Inferior parietal cortex (tissue), 1 donor: Measurements from ENCODE around the gene KCNC1.

Experiments used
- DNase-seq: peaks from one replicate; pipeline ENCODE4 v3.0.0-alpha.2; 2016; ENCODE audit errors: extremely low spot score

KCNC1 gene

DNA sequence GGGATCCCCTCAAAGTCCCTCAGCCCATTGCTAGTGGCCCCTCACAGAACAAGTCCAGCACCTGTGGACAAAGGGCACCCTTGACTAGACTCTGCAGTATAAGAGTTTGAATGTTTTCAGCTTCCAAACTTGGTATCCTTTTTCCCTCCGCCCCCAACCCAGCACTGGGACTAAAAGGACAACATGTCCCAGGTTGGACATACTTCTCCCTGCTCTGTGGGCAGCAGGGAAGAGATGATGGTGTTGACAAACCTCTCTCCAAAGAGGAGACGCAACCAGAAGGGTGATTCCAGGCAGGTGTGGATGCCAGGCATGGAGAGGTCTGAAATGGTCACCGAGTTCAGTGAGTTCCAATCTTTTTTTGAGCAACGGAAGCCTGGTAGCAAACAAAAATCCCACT, 19.7 kb upstream of the KCNC1 start:
- DNase-seq: no peak

DNA sequence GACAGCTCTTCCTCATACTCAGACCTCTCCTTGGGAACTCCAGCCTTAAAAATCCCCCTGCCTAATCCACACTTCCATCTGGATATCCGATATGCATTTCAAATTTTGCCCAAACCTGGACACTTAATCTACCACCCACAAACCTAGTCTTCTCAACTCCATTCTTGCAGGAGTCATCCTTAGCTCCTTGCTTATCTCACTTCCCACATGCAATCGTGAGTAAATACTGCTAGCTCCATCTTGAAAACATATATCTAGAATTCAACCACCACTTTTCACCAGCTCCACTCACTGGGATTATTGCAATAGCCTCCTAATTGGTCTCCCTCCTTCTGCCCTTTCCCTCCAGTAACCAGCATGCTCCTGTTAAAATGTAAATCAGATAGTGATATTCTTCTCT, 17.8 kb upstream of the KCNC1 start:
- DNase-seq: no peak

DNA sequence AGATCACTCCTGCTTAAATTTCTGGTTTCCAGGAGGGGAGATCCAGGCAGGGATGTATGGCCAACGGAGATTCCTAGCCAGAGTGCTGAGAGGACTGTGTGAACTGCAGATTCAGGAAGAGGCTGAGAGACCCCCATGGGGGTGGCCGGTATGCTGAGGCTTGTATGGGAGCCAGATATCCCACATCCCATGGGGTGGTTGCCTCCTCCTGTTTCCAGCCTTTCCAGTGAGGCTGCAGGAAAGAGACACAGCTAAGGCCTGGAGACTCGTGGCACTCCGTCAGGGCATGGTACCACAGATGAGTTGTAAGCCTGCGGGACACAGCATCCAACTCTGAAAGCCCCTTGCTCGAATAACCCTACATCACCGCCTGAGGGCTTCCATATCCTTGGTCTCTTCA, 16.6 kb upstream of the KCNC1 start:
- DNase-seq: no peak

DNA sequence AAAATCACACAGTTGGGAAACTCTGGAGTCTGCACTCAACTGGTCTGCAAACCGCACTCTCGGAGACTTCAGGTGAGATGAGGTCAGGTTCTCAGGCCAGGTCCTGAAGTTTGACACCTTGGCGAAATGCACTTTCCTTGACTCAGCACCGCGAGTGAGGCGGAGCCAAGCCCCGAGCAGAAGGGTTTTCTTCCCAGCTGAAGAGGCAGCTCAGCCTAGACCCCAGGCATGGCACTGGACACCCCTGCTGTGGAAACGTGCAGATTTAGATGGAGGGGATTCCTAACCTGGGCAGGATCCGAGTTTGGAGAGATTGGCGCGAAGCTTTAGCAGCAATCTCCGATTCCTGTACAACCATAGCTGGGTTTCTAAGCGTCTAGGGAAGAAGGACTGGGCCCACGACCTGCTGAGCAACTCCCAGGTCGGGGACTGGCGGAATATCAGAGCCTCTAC, 16.0 kb upstream of the KCNC1 start:
- DNase-seq: no peak

DNA sequence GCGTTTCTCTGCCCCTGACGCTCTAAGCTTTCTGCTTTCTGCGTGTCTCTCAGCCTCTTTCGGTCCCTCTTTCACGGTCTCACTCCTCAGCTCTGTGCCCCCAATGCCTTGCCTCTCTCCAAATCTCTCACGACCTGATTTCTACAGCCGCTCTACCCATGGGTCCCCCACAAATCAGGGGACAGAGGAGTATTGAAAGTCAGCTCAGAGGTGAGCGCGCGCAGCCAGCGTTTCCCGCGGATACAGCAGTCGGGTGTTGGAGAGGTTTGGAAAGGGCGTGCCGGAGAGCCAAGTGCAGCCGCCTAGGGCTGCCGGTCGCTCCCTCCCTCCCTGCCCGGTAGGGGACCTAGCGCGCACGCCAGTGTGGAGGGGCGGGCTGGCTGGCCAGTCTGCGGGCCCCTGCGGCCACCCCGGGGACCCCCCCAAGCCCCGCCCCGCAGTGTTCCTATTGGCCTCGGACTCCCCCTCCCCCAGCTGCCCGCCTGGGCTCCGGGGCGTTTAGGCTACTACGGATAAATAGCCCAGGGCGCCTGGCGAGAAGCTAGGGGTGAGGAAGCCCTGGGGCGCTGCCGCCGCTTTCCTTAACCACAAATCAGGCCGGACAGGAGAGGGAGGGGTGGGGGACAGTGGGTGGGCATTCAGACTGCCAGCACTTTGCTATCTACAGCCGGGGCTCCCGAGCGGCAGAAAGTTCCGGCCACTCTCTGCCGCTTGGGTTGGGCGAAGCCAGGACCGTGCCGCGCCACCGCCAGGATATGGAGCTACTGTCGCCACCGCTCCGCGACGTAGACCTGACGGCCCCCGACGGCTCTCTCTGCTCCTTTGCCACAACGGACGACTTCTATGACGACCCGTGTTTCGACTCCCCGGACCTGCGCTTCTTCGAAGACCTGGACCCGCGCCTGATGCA, 15.3 kb upstream of the KCNC1 start, which contains the start of gene MYOD1:
TSS of gene MYOD1 (plus strand) at position 544 of the 910 bp plus-strand sequence. CDS start at position 756, 212 bp downstream.
- DNase-seq: no peak

DNA sequence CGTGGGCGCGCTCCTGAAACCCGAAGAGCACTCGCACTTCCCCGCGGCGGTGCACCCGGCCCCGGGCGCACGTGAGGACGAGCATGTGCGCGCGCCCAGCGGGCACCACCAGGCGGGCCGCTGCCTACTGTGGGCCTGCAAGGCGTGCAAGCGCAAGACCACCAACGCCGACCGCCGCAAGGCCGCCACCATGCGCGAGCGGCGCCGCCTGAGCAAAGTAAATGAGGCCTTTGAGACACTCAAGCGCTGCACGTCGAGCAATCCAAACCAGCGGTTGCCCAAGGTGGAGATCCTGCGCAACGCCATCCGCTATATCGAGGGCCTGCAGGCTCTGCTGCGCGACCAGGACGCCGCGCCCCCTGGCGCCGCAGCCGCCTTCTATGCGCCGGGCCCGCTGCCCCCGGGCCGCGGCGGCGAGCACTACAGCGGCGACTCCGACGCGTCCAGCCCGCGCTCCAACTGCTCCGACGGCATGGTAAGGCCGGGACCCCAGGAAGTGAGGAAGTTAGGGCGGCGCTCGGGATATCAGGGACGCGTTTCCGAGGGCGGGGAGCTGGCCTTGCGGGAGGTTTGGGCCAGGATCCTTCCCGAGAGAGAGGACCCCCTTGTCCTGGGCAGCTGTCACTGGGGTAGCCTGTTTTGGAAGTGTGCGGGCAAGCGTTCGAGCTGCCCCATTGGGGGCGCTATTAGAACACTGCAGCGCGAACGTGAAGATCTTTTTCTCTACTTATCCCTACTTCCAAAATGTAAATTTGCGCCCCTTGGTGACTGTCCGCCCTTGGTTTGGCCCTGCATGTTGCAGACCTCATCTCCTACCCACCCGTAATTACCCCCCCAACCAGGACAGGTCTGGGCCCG, 14.4 kb upstream of the KCNC1 start:
- DNase-seq: no peak

DNA sequence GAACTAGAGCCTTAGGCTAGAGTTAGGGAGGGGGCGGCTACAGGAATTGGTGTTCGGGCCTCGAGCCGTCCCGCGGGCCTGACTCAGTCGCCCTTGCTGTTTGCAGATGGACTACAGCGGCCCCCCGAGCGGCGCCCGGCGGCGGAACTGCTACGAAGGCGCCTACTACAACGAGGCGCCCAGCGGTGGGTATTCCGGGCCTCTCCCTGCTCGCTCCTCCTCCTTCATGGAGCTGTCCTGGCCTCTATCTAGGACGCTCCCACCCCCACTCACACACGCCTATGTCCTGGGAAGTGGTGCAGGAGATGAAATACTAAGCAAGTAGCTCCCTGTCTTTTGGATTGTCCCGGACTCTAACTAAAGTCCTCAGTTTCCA, 13.8 kb upstream of the KCNC1 start:
- no peak for DNase-seq

DNA sequence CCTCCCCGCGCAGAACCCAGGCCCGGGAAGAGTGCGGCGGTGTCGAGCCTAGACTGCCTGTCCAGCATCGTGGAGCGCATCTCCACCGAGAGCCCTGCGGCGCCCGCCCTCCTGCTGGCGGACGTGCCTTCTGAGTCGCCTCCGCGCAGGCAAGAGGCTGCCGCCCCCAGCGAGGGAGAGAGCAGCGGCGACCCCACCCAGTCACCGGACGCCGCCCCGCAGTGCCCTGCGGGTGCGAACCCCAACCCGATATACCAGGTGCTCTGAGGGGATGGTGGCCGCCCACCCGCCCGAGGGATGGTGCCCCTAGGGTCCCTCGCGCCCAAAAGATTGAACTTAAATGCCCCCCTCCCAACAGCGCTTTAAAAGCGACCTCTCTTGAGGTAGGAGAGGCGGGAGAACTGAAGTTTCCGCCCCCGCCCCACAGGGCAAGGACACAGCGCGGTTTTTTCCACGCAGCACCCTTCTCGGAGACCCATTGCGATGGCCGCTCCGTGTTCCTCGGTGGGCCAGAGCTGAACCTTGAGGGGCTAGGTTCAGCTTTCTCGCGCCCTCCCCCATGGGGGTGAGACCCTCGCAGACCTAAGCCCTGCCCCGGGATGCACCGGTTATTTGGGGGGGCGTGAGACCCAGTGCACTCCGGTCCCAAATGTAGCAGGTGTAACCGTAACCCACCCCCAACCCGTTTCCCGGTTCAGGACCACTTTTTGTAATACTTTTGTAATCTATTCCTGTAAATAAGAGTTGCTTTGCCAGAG, 13.2 kb upstream of the KCNC1 start:
- no peak for DNase-seq

DNA sequence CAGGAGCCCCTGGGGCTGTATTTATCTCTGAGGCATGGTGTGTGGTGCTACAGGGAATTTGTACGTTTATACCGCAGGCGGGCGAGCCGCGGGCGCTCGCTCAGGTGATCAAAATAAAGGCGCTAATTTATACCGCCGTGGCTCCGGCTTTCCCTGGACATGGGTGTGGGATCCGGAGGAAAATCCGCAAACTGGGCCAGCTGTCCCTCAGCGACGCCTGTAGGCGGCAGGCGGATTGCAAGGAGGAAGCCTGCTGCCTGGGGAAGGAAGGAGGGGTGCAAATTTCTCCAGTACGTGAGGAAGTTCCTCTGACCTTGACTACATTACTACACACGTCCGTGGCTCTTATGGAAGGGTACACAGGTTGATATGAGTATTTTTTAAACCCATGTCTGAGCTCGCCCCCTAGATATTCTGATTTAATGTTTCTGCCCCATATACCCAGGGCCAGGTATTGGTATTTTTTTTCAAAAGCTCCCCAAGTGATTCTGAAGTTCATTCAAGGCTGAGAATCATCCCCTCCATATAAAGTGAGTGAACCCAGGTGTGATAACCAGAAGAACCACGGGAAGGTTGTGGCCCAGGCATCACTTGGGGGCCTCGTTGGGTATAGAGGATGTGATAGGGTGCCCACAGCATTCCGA, 12.5 kb upstream of the KCNC1 start:
- no peak for DNase-seq

DNA sequence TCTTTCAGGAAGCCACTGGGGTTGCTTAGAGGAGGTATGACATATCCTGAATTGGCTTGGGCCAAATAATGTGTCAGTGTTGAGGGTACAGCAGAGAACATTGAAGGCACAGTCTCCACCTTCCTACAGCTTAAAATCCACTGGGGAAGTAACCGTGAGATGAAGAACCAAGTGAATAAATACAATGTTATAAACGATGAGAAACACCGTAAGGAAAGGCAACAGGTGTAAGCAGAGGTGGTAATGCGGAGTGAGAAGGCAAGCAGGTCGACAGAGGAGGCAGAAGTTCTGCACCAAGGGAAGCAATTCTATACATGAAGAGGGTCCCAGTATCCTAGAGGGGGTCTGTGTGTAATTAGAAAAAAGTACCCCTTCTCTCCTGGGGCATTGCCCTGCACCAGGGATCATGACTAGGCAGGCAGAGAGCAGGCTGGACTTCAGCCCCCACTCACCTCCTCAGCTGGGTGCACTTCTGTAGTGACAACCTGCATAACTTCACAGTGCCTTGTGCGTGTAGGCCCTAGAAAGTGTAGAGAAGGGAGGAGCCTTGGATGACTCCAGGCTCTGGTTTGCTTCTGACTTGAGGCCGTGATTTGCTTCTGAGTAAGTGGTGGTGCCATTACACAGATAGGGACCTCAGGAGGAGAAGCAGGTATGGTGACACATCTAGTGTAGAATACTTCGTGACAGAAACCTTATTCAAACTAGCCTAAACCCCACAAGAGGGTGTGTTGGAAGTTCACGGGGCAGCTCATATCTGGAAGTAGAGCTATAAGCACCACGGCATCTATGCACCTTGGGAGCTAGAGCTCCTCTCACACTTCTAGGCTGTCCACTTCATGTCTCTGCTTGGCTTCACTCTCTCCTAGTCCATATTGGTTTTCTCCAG, 10.3 kb upstream of the KCNC1 start:
- DNase-seq: no peak

DNA sequence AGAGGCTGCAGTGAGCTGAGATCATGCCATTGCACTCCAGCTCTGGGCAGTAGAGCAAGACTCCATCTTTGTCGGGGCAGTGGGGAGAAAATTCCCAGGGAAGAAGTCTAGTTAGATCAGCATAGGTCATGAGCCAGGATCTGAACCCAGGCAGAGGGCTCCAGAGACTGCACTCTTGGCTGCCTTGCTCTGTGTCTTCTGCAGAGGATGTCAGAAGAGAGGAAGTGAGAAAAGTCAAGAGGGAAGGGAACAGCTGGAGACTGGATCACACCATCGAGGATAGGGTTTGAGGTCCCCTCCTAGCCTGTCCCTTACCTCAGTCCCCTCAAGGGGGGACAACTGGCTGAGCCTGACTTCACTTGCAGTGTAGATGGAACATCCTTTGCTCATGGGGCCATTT, 9.4 kb upstream of the KCNC1 start:
- no peak for DNase-seq

DNA sequence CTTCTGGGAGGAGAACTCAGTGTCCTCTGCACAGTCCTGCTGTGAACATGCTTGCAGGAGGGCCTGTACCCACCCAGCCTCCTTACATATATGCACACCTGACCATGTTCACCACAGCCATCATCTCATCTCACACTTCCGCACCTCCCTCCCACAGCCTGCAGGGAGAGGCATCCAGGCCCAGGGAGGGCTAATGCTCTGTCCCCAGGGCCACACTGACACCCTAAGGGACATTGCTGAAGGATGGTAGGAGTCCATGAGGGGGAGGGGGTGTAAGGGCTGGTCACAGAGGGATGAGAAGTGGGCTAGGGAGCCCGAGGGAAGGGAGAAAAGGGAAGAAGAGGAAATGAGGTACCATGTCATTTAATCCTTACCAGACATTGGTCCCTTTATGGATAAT, 4.4 kb upstream of the KCNC1 start:
- no peak for DNase-seq

DNA sequence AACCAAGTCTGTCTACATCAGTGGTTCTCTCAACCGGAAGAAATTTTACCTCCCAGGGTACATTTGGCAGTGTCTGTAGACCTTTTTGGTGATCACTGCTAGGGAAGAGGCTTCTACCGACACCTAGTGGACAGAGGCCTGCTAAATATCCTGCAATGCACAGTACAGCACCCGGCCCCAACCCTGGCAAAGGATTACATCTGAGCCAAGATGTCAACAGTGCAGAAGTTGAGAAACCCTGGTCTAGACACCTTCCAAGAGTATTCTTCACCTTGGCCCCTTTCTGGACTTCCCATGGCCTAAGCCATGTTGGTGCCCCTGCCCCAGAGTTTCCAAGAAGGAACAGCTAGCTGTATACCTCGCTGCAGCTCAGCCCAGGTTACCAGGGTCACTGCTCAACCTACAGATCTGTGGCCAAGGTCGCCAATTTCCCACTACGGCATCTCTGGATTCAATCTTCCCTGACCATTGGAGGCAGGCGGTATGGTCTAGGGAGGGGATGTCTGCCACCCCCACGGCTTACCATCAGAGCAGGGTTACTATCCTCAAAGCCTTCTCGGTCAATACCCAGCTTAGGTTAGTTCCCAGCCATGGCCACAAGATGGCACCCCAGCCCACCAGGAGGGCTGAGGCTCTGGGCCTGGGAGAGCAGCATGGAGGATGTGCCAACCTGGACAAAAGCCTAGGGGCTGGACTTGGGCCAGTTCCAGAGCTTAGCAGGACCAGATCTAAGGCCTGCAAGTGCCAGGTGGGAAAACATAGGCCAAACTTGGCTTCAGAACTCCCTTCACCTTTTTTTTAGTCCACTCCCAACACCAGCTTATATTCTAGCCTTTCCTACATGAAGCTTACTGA, 3.7 kb upstream of the KCNC1 start:
- DNase-seq: peak; percentile 93

DNA sequence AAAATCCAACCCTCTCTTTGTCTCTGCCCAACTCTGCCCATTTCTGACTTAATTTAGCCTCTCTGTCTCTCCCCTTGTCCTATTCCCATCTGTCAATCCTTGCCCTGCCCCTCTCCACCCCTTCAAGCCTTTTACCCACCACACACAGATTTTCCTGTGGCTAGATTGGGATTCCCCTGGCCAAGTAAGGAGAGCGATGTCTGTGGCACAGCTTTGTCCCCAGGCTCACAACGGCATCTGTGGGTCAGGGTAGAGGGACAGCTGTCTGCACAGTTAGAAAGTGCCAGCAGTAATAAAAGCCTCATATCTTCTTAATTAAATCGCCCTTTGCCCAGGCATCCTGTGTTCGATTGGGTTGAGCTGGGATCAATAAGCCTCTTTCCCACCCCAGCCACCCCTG, 1.3 kb upstream of the KCNC1 start:
- no peak for DNase-seq

DNA sequence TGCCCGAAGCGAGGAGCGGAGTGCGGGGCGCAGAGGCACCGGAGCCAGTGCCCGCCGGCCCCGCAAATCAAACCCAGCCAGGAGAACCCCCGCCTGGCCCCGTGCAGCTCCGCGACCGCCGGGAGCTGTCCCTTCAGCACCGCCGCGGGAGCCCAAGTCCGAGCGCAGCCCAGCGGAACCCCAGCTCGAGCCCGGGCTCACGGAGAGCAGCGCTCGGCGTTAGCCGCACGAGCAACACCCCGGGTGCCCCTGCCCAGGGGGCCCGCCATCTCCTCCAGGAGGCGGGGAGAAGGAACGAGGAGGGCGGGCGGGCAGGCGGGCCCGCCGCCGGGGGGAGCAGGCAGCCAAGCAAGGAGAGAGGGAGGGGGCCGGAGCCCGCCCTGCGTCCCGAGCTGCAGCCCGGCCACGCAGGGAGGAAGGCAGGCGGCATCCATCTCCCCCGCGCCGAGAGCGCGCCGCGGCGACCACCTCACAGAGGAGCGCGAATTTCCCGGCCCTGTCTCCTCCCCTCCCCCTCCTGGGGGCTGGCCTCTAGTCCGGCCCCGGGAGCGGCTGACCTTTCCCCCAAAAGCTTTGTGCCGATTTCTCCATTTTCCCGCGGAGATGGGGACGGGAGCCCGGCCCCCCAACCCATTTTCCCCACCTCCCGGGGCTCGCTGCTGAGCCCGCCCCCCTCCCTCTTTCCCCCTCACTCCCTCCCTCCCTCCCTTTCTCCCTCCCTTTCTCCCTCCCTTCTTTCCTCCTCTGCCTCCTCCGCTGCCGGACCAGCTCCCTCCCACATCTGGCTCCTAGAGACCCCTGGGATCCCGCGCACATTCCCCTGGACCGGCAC, 621 bp downstream of the KCNC1 start:
- no peak for DNase-seq

DNA sequence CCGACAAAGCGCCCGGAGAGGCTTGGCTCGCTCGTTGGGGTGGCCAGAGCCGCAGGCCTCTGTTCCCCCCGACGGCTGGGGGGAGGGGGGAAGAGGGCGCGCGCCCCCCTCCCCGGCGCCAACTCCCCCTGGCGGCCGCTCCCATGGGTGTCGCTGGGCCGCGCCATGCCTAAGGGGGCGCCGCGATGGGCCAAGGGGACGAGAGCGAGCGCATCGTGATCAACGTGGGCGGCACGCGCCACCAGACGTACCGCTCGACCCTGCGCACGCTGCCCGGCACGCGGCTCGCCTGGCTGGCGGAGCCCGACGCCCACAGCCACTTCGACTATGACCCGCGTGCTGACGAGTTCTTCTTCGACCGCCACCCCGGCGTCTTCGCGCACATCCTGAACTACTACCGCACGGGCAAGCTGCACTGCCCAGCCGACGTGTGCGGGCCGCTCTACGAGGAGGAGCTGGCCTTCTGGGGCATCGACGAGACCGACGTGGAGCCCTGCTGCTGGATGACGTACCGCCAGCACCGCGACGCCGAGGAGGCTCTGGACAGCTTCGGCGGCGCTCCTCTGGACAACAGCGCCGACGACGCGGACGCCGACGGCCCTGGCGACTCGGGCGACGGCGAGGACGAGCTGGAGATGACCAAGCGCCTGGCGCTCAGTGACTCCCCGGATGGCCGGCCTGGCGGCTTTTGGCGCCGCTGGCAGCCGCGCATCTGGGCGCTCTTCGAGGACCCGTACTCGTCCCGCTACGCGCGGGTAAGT, 1.4 kb downstream of the KCNC1 start:
- no peak for DNase-seq

DNA sequence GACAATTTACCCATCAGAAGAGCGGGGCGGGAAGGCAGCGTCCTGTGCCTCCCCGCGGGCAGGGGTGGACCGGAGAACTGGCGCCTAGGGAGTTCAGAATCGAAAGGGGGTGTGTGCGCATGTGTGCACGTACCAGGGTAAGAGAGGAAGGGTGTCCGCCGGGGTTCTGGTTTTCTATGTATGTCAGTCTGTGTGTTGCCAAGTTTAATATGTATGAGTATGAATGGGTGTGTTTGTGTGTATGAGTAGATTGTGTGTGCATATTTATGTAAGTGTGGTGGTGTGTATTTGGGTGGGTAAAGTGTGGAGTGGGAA, 2.0 kb downstream of the KCNC1 start:
- DNase-seq: no peak
